Natural killer cell (primary cell): ENCODE results near the gene SEPTIN10. TPM values are rescaled to one million over a fixed set of nuclear protein-coding genes. Genes with fewer than 3 reads are reported as not detected.
A peak's percentile ranks its signal among the peaks of the same experiment; 100 is the strongest.
"Not testable (repeated sequence)": the region's sequence is repeated elsewhere in the genome, so short reads cannot be mapped to it uniquely, and the experiment has no call there.

Experiments used
- ATAC-seq, 3 donors: fragments of 150-1000 bp in 2 of 3; fragments of 200-7000 bp in 1 of 3; cut with Tn5 transposase; 1 replicate in 1 of 3; 2 replicates in 2 of 3; pipeline ENCODE4 v1.10.0; 2021; ENCODE audit warnings: mild to moderate bottlenecking in 2 of 3, moderate library complexity in 2 of 3
- DNase-seq, 2 donors: peaks; one replicate each; pipeline versions ENCODE4 v3.0.0 to v3.0.0-alpha.2; 2013 to 2021; ENCODE audit warnings: mixed read lengths in 1 of 2
- H3K27ac ChIP-seq: one replicate; pipeline ENCODE4 v1.5.1; 2013; ENCODE audit warnings: mild to moderate bottlenecking, low read length
- H3K27me3 ChIP-seq: one replicate; pipeline ENCODE4 v1.6.1; 2013; ENCODE audit warnings: low read length; ENCODE audit not compliant: control insufficient read depth, insufficient read depth
- H3K36me3 ChIP-seq: one replicate; pipeline ENCODE4 v1.6.1; 2013; ENCODE audit warnings: low read length; ENCODE audit not compliant: control insufficient read depth, insufficient read depth
- H3K4me1 ChIP-seq: one replicate; pipeline ENCODE4 v1.6.1; 2013; ENCODE audit warnings: low read length; ENCODE audit not compliant: control insufficient read depth, insufficient read depth
- H3K4me3 ChIP-seq: one replicate; pipeline ENCODE4 v1.5.1; 2013; ENCODE audit warnings: low read length
- H3K9me3 ChIP-seq: one replicate; pipeline ENCODE4 v1.6.1; 2013; ENCODE audit warnings: low read length; ENCODE audit not compliant: control insufficient read depth, insufficient read depth
- H3K27ac Mint-ChIP-seq, 2 donors: one replicate each; pipeline ENCODE4 v1.8.0; 2022; ENCODE audit warnings: mild to moderate bottlenecking in 2 of 2, mixed read lengths in 2 of 2, moderate library complexity in 1 of 2
- H3K27me3 Mint-ChIP-seq, 2 donors: one replicate each; pipeline ENCODE4 v1.8.0; 2022; ENCODE audit warnings: low read depth in 2 of 2, mixed read lengths in 2 of 2
- H3K36me3 Mint-ChIP-seq: one replicate; pipeline ENCODE4 v1.8.0; 2022; ENCODE audit warnings: mixed read lengths
- H3K4me1 Mint-ChIP-seq, 2 donors: one replicate each; pipeline ENCODE4 v1.8.0; 2022; ENCODE audit warnings: mixed read lengths in 2 of 2
- H3K4me3 Mint-ChIP-seq: one replicate; pipeline ENCODE4 v1.8.0; 2022; ENCODE audit warnings: mild to moderate bottlenecking, moderate library complexity, mixed read lengths
- H3K9me3 Mint-ChIP-seq, 2 donors: one replicate each; pipeline ENCODE4 v1.8.0; 2022; ENCODE audit warnings: mixed read lengths in 2 of 2
- WGBS: methylation state at CpG from one replicate; pipeline ENCODE4 v1.1.7; 2013; ENCODE audit warnings: missing lambda C conversion rate; ENCODE audit not compliant: insufficient coverage; 5-methylcytosine and 5-hydroxymethylcytosine counted together
- intact Hi-C: fragments of 100-400 bp; cut with micrococcal nuclease; formaldehyde crosslinking; loops from one replicate; pipeline ENCODE4 v1.14.2; 2022
- total RNA-seq, 4 donors: library from RNA; stranded (reverse); fragments of 120-200 nt in 1 of 4; gene quantifications; one replicate each; pipeline versions ENCODE4 v1.2.3 to v1.2.4, GENCODE V29; 2013 to 2022
- TF ChIP-seq, protein P1 (sequence below): fragments of 200-600 bp; IDR thresholded peaks from one replicate; pipeline ENCODE4 v1.8.0; 2022; ENCODE audit warnings: antibody characterized with exemption

SEPTIN10 gene
- total RNA-seq, 3 donors from 2014 or later (not counting 1 experiment from before 2014, with no cell fraction given) = 0.25 to 2.6 (median 0.33) TPM

DNA sequence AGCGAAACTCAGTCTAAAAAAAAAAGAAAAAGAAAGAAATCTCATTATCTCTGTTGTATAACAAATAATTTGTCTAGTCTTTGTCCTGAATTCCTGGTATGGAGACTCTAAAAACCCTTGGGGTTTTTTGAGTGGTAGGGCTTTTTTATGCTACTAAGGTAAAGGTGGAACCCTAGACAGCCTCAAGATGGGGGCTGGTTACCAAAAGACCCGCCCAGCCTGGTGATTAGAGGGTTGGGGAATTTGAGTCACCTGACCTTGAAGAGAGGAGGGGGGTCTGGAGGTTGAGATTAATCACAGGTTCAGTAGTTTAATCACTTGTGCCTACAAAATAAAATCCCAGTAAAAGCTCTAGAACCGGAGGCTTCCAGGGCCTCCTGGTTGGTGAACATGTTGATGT is 18.0 kb upstream of the SEPTIN10 start:
- no peak overlapping the region for H3K4me3 ChIP-seq
- no peaks in the 10 kb centered on the region for H3K4me1 Mint-ChIP-seq
- no peak overlapping the region for H3K4me3 Mint-ChIP-seq
- H3K27me3 ChIP-seq = no peaks in the 10 kb centered on the region
- no peaks in the 10 kb centered on the region for H3K4me1 ChIP-seq
- ATAC-seq = no peak
- H3K9me3 Mint-ChIP-seq = no peaks in the 10 kb centered on the region
- no peak overlapping the region for H3K27ac Mint-ChIP-seq
- intact Hi-C loops = no loop called here
- TF ChIP-seq, protein P1, sequence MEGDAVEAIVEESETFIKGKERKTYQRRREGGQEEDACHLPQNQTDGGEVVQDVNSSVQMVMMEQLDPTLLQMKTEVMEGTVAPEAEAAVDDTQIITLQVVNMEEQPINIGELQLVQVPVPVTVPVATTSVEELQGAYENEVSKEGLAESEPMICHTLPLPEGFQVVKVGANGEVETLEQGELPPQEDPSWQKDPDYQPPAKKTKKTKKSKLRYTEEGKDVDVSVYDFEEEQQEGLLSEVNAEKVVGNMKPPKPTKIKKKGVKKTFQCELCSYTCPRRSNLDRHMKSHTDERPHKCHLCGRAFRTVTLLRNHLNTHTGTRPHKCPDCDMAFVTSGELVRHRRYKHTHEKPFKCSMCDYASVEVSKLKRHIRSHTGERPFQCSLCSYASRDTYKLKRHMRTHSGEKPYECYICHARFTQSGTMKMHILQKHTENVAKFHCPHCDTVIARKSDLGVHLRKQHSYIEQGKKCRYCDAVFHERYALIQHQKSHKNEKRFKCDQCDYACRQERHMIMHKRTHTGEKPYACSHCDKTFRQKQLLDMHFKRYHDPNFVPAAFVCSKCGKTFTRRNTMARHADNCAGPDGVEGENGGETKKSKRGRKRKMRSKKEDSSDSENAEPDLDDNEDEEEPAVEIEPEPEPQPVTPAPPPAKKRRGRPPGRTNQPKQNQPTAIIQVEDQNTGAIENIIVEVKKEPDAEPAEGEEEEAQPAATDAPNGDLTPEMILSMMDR = no peak
- H3K9me3 ChIP-seq = no peaks in the 10 kb centered on the region
- no peak for DNase-seq
- WGBS = 74% methylated on average over 2 of the region's 3 CpGs
- no peak overlapping the region for H3K27ac ChIP-seq
- H3K36me3 Mint-ChIP-seq = no peaks in the 10 kb centered on the region
- H3K36me3 ChIP-seq = no peaks in the 10 kb centered on the region
- H3K27me3 Mint-ChIP-seq = peaks cover 9 to 14% of the 10 kb centered on the region in 2 donors

DNA sequence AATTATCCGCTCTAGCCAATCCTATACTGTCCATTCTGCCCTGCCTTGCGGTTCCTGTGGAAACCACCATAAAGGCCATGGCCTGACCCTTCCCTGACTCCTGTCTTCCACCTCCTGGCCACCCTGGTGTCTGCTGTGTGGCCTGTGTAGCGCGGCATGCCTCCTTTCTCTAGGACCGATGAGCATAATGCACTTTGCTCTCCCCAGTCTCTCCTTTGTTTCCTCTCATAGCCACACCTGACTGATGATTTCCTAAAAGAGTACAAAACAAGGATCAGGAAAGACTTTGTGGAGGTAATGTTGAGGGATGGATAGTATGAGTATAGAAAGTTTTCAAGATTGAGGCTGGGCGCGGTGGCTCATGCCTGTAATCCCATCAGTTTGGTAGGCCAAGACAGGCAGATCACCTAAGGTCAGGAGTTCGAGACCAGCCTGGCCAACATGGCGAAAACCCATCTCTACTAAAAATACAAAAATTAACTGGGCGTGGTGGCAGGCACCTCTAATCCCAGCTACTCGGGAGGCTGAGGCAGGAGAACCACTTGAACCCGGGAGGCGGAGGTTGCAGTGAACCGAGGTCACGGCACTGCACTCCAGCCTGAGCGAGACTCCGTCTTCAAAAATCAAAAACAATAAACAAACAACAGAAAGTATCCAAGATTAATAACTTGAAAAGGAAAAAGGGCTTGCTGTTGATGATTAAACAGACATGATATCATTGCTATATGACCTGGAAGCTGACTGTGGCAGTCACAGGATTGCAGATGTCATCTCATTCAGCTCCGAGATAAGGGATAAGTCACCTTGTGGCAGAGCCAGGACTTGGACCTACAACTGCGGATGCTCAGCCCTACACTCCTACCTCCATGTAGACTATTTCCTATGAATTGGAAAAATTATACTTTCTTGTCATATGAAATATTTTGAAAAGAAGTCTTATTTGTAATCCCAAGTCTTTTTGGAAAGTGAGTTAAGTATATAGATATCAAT is 17.0 kb upstream of the SEPTIN10 start:
- Mint-ChIP-seq H3K4me3 (no peak overlapping the region), H3K27me3 (peaks cover 9% of the 10 kb centered on the region in 2 donors), H3K36me3 (no peaks in the 10 kb centered on the region), H3K9me3 (no peaks in the 10 kb centered on the region), H3K27ac (no peak overlapping the region), H3K4me1 (no peaks in the 10 kb centered on the region)
- DNase-seq (no peak), ATAC-seq (peak in 1 of 3 donors; percentile 26)
- TF ChIP-seq, protein P1 = no peak
- Histone ChIP-seq H3K36me3 (no peaks in the 10 kb centered on the region), H3K27me3 (no peaks in the 10 kb centered on the region), H3K9me3 (no peaks in the 10 kb centered on the region), H3K4me3 (no peak overlapping the region), H3K27ac (no peak overlapping the region), H3K4me1 (no peaks in the 10 kb centered on the region)
- WGBS = 90% methylated on average over 15 of the region's 19 CpGs
- intact Hi-C loops = no loop called here

DNA sequence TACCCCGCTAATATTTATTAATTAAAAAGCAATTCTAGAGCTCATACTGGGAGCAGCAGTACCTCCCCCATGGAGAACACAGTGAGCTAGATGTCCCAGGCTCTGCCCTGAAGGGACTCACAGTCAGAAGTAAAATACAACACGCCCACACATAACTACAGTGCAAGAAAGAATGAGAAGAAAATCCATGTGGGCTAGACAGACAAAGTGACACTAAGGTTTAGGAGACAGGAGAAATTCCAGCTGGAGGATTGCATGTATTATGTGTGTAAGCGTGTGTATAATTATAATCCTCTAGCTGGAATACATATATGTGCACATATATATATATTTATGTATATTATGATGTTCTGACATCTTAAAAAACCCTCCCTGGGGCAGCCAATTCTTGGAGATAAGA is 16.1 kb upstream of the SEPTIN10 start:
- WGBS = 94% methylated on average over 2 of the region's 3 CpGs
- Histone ChIP-seq H3K36me3 (no peaks in the 10 kb centered on the region), H3K9me3 (no peaks in the 10 kb centered on the region), H3K27ac (no peak overlapping the region), H3K27me3 (no peaks in the 10 kb centered on the region), H3K4me3 (no peak overlapping the region), H3K4me1 (no peaks in the 10 kb centered on the region)
- no peaks in the 10 kb centered on the region for H3K9me3 Mint-ChIP-seq
- no peaks in the 10 kb centered on the region for H3K36me3 Mint-ChIP-seq
- H3K27me3 Mint-ChIP-seq = peaks cover 9% of the 10 kb centered on the region in 2 donors
- intact Hi-C loops = no loop called here
- no peak for DNase-seq
- no peak overlapping the region for H3K4me3 Mint-ChIP-seq
- ATAC-seq = no peak
- TF ChIP-seq, protein P1 = no peak
- H3K27ac Mint-ChIP-seq = no peak overlapping the region
- H3K4me1 Mint-ChIP-seq = no peaks in the 10 kb centered on the region

DNA sequence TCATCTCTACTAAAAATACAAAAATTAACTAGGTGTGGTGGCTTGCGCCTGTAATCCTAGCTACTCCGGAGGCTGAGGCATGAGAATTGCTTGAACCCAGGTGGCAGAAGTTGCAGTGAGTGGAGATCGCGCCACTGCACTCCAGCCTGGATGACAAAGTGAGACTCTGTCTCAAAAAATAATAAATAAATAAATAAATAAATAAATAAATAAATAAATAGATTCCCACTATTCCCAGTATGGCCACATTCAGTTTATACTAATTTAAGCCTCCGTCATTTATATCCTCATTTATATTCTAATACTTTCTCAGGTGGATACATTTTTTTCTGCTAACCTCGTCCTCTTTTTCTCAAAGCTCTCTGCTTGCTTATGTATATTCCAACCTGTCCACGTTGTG is 14.6 kb upstream of the SEPTIN10 start:
- intact Hi-C loops, H3K4me1 ChIP-seq, H3K27me3 ChIP-seq, H3K4me3 Mint-ChIP-seq, DNase-seq, ATAC-seq, H3K9me3 ChIP-seq, H3K27ac ChIP-seq, H3K4me1 Mint-ChIP-seq, H3K36me3 ChIP-seq, H3K4me3 ChIP-seq, H3K27ac Mint-ChIP-seq, H3K9me3 Mint-ChIP-seq, H3K36me3 Mint-ChIP-seq: not testable (repeated sequence)
- H3K27me3 Mint-ChIP-seq = peaks cover 6 to 16% of the 10 kb centered on the region in 2 donors
- 94% methylated on average over 4 of the region's 7 CpGs for WGBS
